Measurements from ENCODE around the gene KDM7A. TPM values are rescaled to one million over a fixed set of nuclear protein-coding genes. Genes with fewer than 3 reads are reported as not detected.
A peak's percentile ranks its signal among the peaks of the same experiment; 100 is the strongest.

Gene KDM7A
- total RNA-seq, 4 donors from 2014 or later, result 59.0 to 108 (median 66.9) TPM

- ATAC-seq, result no peak
- Histone ChIP-seq H3K27ac (peak overlapping the region in 1 of 4 donors; percentile 1), H3K4me3 (no peak overlapping the region)
Measured at GRCh38 chr7:140146574-140146973, 30.2 kb downstream of the KDM7A start.

GRCh38 chr7:140145709-140146108 lies 31.1 kb downstream of the KDM7A start:
- peak overlapping the region in 1 of 4 donors; percentile 1 for H3K27ac ChIP-seq
- intact Hi-C loops (cut with DNase I; ENCODE audit: low total_unique reads), result no loop called here
- in situ Hi-C loops (cut with MboI; ENCODE audit: low sequenced_read_pairs in 4 of 4), result no loop called here
- no peak for ATAC-seq
- no peak for DNase-seq
- H3K36me3 ChIP-seq, result no peaks in the 10 kb centered on the region
- H3K4me3 ChIP-seq, result no peak overlapping the region
- peaks cover 25 to 33% of the 10 kb centered on the region in 2 donors for H3K4me1 ChIP-seq
- no peaks in the 10 kb centered on the region for H3K27me3 ChIP-seq
- TF ChIP-seq POLR2A (IDR thresholded peaks at IDR 0.05) (no peak), CTCF (IDR thresholded peaks at IDR 0.05 in 4 of 5, conservative IDR thresholded peaks at IDR 0.05 in 1 of 5) (no peak)
- H3K9me3 ChIP-seq, result no peaks in the 10 kb centered on the region

More at GRCh38 chr7:140146574-140146973, 30.2 kb downstream of the KDM7A start:
- H3K4me1 ChIP-seq, result peaks cover 28 to 36% of the 10 kb centered on the region in 2 donors
- no peaks in the 10 kb centered on the region for H3K36me3 ChIP-seq
- no peaks in the 10 kb centered on the region for H3K27me3 ChIP-seq
- DNase-seq, result no peak
- in situ Hi-C loops (cut with MboI; ENCODE audit: low sequenced_read_pairs in 4 of 4) (no loop called here), intact Hi-C loops (cut with DNase I; ENCODE audit: low total_unique reads) (no loop called here)
- H3K9me3 ChIP-seq, result no peaks in the 10 kb centered on the region
- TF ChIP-seq CTCF (IDR thresholded peaks at IDR 0.05 in 4 of 5, conservative IDR thresholded peaks at IDR 0.05 in 1 of 5), result no peak
- no peak for TF ChIP-seq POLR2A (IDR thresholded peaks at IDR 0.05)

- TF ChIP-seq CTCF (IDR thresholded peaks at IDR 0.05 in 4 of 5, conservative IDR thresholded peaks at IDR 0.05 in 1 of 5), result no peak
- no peak for TF ChIP-seq POLR2A (IDR thresholded peaks at IDR 0.05)
- Histone ChIP-seq H3K4me1 (peaks cover 16 to 25% of the 10 kb centered on the region in 2 donors), H3K4me3 (no peak overlapping the region), H3K27ac (no peak overlapping the region), H3K36me3 (no peaks in the 10 kb centered on the region), H3K27me3 (no peaks in the 10 kb centered on the region), H3K9me3 (no peaks in the 10 kb centered on the region)
- DNase-seq (no peak), ATAC-seq (no peak)
- intact Hi-C loops (cut with DNase I; ENCODE audit: low total_unique reads) (no loop called here), in situ Hi-C loops (cut with MboI; ENCODE audit: low sequenced_read_pairs in 4 of 4) (no loop called here)
Measured at GRCh38 chr7:140144821-140145220, 32.0 kb downstream of the KDM7A start.

GRCh38 chr7:140143997-140144396 lies 32.8 kb downstream of the KDM7A start:
- in situ Hi-C loops (cut with MboI; ENCODE audit: low sequenced_read_pairs in 4 of 4), result no loop called here
- ATAC-seq, result peak in 1 of 2 donors; percentile 41
- intact Hi-C loops (cut with DNase I; ENCODE audit: low total_unique reads), result no loop called here

More at GRCh38 chr7:140143997-140144396, 32.8 kb downstream of the KDM7A start:
- Histone ChIP-seq H3K9me3 (no peaks in the 10 kb centered on the region), H3K27me3 (no peaks in the 10 kb centered on the region), H3K4me1 (peaks cover 11 to 17% of the 10 kb centered on the region in 2 donors), H3K4me3 (no peak overlapping the region), H3K36me3 (no peaks in the 10 kb centered on the region), H3K27ac (peak overlapping the region in 2 of 4 donors; percentile 21 to 30)
- no peak for DNase-seq
- TF ChIP-seq POLR2A (IDR thresholded peaks at IDR 0.05), result no peak
- no peak for TF ChIP-seq CTCF (IDR thresholded peaks at IDR 0.05 in 4 of 5, conservative IDR thresholded peaks at IDR 0.05 in 1 of 5)

Data from gastrocnemius medialis (tissue), 4 donors.